HG03060 (cell line): ENCODE data around the gene FEV.
"Not testable (repeated sequence)": the region's sequence is repeated elsewhere in the genome, so short reads cannot be mapped to it uniquely, and the experiment has no call there.

Experiments used
- ATAC-seq: cut with Tn5 transposase; IDR thresholded peaks from one replicate; pipeline ENCODE4 v1.9.1; 2021; ENCODE audit warnings: low read depth, moderate number of reproducible peaks; ENCODE audit not compliant: unreplicated experiment

The FEV gene

GRCh38 chr2:218953366-218953954, 31.5 kb downstream of the FEV start:
- ATAC-seq = no peak

- no peak for ATAC-seq
Observed at GRCh38 chr2:218952160-218952559, 32.8 kb downstream of the FEV start.

GRCh38 chr2:218946621-218947020, 38.4 kb downstream of the FEV start:
- ATAC-seq = no peak

- no peak for ATAC-seq
Observed at GRCh38 chr2:218944759-218945404, 40.1 kb downstream of the FEV start.

- ATAC-seq = not testable (repeated sequence)
Observed at GRCh38 chr2:218931751-218932150, 53.2 kb downstream of the FEV start.
